GM23338 (cell line): Measurements from ENCODE around the gene OR2V2. TPM values are rescaled to one million over a fixed set of nuclear protein-coding genes. Genes with fewer than 3 reads are reported as not detected.

Source experiments
- ATAC-seq: fragments of 200-7000 bp; cut with Tn5 transposase; 3 replicates; pipeline ENCODE4 v1.9.1; 2020
- DNase-seq: peaks from one replicate; pipeline ENCODE4 v3.0.0-alpha.2; 2015; ENCODE audit warnings: low spot score
- H2AFZ ChIP-seq: fragments of 200-600 bp; sonication (generic); 2 replicates; pipeline ENCODE4 v1.8.0; 2016; ENCODE audit warnings: antibody characterized with exemption, mild to moderate bottlenecking, moderate library complexity
- H3F3A ChIP-seq: fragments of 200-600 bp; sonication (generic); replicated peaks from 2 replicates; pipeline ENCODE4 v1.8.0; 2017; ENCODE audit warnings: antibody characterized with exemption, mixed run types, low read depth
- H3K27ac ChIP-seq: fragments of 200-600 bp; sonication (generic); 2 replicates; pipeline ENCODE4 v1.6.1; 2016; ENCODE audit warnings: low read depth
- H3K27me3 ChIP-seq: fragments of 200-600 bp; sonication (generic); 2 replicates; pipeline ENCODE4 v1.8.0; 2016; ENCODE audit warnings: mild to moderate bottlenecking, mixed run types, moderate library complexity; ENCODE audit not compliant: insufficient read depth
- H3K36me3 ChIP-seq: fragments of 200-600 bp; sonication (generic); 2 replicates; pipeline ENCODE4 v1.8.0; 2016; ENCODE audit warnings: mild to moderate bottlenecking; ENCODE audit not compliant: insufficient read depth
- H3K4me1 ChIP-seq: fragments of 200-600 bp; sonication (generic); 2 replicates; pipeline ENCODE4 v1.8.0; 2016; ENCODE audit warnings: mild to moderate bottlenecking, moderate library complexity; ENCODE audit not compliant: insufficient read depth
- H3K4me2 ChIP-seq: fragments of 200-600 bp; sonication (generic); 2 replicates; pipeline ENCODE4 v1.7.1; 2017; ENCODE audit warnings: mixed run types
- H3K4me3 ChIP-seq: fragments of 200-600 bp; sonication (generic); 2 replicates; pipeline ENCODE4 v1.6.1; 2016; ENCODE audit warnings: mixed run types
- H3K79me2 ChIP-seq: fragments of 200-600 bp; sonication (generic); replicated peaks from 2 replicates; pipeline ENCODE4 v1.8.0; 2017; ENCODE audit warnings: mild to moderate bottlenecking; ENCODE audit not compliant: insufficient read depth
- H3K9me2 ChIP-seq: fragments of 200-600 bp; sonication (generic); 2 replicates; pipeline ENCODE4 v1.8.0; 2017; ENCODE audit not compliant: insufficient read depth
- H4K20me1 ChIP-seq: fragments of 200-600 bp; sonication (generic); replicated peaks from 2 replicates; pipeline ENCODE4 v1.8.0; 2017; ENCODE audit warnings: mild to moderate bottlenecking; ENCODE audit not compliant: insufficient read depth
- H3K27ac Mint-ChIP-seq: 2 replicates; pipeline ENCODE4 v1.8.0; 2020; ENCODE audit warnings: inconsistent platforms, mild to moderate bottlenecking, moderate library complexity, mixed read lengths
- H3K27me3 Mint-ChIP-seq: 3 replicates; pipeline ENCODE4 v1.8.0; 2022; ENCODE audit warnings: low read depth, mild to moderate bottlenecking, moderate library complexity, mixed read lengths, inconsistent platforms; ENCODE audit not compliant: insufficient read depth, poor library complexity
- H3K36me3 Mint-ChIP-seq: 3 replicates; pipeline ENCODE4 v1.8.0; 2021; ENCODE audit warnings: low read depth, mild to moderate bottlenecking, inconsistent platforms, moderate library complexity, mixed read lengths
- H3K4me1 Mint-ChIP-seq: 3 replicates; pipeline ENCODE4 v1.8.0; 2020; ENCODE audit warnings: mild to moderate bottlenecking, inconsistent platforms, mixed read lengths
- H3K4me3 Mint-ChIP-seq: 3 replicates; pipeline ENCODE4 v1.8.0; 2021; ENCODE audit warnings: moderate library complexity, mild to moderate bottlenecking, inconsistent platforms, mixed read lengths
- H3K9me3 Mint-ChIP-seq: 3 replicates; pipeline ENCODE4 v1.8.0; 2020; ENCODE audit warnings: moderate library complexity, mild to moderate bottlenecking, inconsistent platforms, mixed read lengths
- EZH2phosphoT487 ChIP-seq: fragments of 200-600 bp; sonication (generic); IDR thresholded peaks from one replicate; pipeline ENCODE4 v1.8.1; 2018; ENCODE audit warnings: antibody characterized with exemption; ENCODE audit not compliant: unreplicated experiment
- JUNB ChIP-seq: IDR thresholded peaks from one replicate; pipeline ENCODE4 v1.6.1; 2016; ENCODE audit warnings: antibody characterized with exemption; ENCODE audit not compliant: unreplicated experiment
- ZNF114 ChIP-seq: fragments of 250-450 bp; sonication (Bioruptor Pico); IDR thresholded peaks from 2 replicates; pipeline ENCODE4 v1.5.0; 2020; ENCODE audit warnings: mild to moderate bottlenecking, moderate library complexity
- ZNF331 ChIP-seq: fragments of 250-450 bp; sonication (Bioruptor Pico); IDR thresholded peaks from 2 replicates; pipeline ENCODE4 v1.5.0; 2020; ENCODE audit warnings: low read depth, mild to moderate bottlenecking, moderate library complexity
- polyA plus RNA-seq: library from polyadenylated mRNA; unstranded; fragments of >200 nt; fragmentation: Nextera tagmentation; extraction: Ambion mirVana; gene quantifications from 2 replicates; pipeline ENCODE4 v1.2.1, GENCODE V29; 2016
- total RNA-seq: library from RNA; depleted of rRNA; stranded (reverse); fragments of >200 nt; shearing (Covaris generic); gene quantifications from 2 replicates; pipeline ENCODE4 v1.2.3, GENCODE V29; 2014
- TF ChIP-seq, protein P1 (sequence below): fragments of 250-450 bp; sonication (Bioruptor Pico); IDR thresholded peaks from 2 replicates; pipeline ENCODE4 v1.5.0; 2020; ENCODE audit warnings: mild to moderate bottlenecking, moderate library complexity

OR2V2 gene
- total and polyA plus RNA-seq, 2 experiments from 2014 or later, result not detected

DNA sequence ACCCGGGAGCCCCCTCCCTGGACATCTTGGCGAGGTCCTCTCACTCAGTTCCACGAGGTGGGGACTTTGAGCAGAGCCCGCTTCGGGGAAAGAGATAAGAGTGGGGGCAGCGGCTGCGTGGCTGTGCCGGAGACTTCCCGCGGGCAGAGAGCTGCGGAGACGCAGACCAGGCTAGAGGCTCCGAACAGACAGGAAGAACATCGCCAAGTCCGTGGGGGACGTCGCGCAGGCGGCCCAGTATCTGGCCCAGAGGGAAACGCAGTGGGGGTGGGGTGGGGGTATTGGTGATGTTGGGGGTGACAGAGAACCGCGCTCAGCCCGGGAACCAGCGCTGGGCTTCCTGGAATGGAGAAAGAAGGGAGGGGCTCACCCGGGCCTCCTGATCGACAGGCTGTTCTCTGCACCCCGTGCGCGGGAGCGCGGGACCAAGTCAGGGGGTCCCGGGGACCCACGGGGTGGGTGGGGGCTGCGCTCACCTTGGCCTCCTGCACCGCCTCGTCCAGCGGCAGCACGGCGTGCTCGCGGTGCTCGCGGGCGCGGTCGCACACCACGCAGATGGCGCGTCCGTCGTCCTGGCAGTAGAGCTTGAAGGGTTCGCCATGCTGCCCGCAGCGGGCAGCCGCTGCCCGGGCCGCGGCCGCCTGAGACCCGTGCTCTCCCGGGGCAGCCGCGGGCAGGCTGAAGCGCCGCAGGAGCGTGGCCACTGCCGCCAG, 56.9 kb downstream of the OR2V2 start:
- H3F3A ChIP-seq, result peaks cover 16% of the 10 kb centered on the region; the same call in 1 of the 2 replicates
- Mint-ChIP-seq H3K27ac (no peak overlapping the region), H3K27me3 (peaks cover 83% of the 10 kb centered on the region), H3K4me1 (peaks cover 35% of the 10 kb centered on the region), H3K9me3 (peaks cover 20% of the 10 kb centered on the region), H3K36me3 (peaks cover 17% of the 10 kb centered on the region), H3K4me3 (peak overlapping the region; percentile 73)
- peak overlapping the region; percentile 79 for H3K4me3 ChIP-seq
- peaks cover 73% of the 10 kb centered on the region for H3K27me3 ChIP-seq
- no peaks in the 10 kb centered on the region for H3K36me3 ChIP-seq
- H3K27ac ChIP-seq, result no peak overlapping the region
- no peaks in the 10 kb centered on the region for H4K20me1 ChIP-seq
- peaks cover 29% of the 10 kb centered on the region for H3K4me1 ChIP-seq
- H3K79me2 ChIP-seq, result no peaks in the 10 kb centered on the region
- no peaks in the 10 kb centered on the region for H3K9me2 ChIP-seq
- peak; percentile 64 for DNase-seq
- H2AFZ ChIP-seq, result peak overlapping the region; percentile 99
- TF ChIP-seq ZNF114 (CRISPR knock-in tag) (no peak), EZH2phosphoT487 (peak; percentile 23)
- H3K4me2 ChIP-seq, result peak overlapping the region; percentile 91
- peak; percentile 3 for ATAC-seq

DNA sequence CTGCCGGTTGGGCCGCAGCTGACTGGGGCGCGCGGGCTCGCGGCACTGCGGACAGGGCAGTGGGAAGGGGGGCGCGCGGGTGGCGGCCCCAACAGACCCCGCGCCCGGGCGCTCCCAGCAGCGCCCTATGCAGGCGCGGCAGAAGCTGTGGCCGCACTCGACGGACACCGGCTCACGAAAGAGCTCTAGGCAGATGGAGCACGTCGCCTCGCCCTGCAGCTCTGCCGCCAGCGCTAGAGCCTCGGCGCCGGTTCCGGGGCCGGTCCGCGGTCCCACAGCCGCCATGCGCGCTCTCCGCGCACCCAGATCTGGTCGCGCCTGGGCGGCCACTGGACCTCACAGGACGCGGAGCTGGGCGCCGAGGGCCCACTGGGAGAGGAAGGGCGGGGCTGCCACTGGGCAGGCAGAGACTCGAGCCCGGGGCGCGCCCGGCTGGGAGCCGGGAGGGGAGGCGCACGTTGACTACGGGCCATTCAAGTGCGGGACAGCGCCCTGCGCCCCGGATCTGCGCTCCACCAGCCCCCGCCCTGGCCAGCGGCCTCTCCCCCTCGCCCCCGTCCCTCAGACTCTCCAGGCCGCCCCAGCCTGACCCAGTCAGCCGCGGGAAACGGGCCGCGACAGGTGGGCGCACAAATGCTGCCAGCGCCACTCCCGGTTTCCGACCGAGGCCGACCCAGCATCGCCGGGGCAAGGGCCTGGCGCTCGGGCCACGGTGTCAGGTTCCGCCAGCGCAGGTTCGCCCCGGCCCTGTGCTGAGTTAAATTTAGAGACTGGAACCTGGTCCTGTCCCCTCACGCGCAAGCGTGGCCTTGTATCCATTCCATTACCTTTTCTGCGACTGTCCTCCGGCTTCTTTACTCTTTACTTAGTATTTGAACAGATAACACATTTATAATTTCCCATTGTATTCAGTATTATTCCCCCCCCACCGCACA, 57.7 kb downstream of the OR2V2 start, which contains the start of gene TRIM7:
Gene TRIM7 (minus strand): TSS at position 371 of the 935 bp plus-strand sequence. CDS start 86 bp downstream, at position 285.
- H3K4me1 ChIP-seq, result peaks cover 27% of the 10 kb centered on the region
- H3K4me3 Mint-ChIP-seq, result peak within 1 kb of the TSS; percentile 94
- ATAC-seq (peak; percentile 13), DNase-seq (peak; percentile 60)
- H3K4me2 ChIP-seq, result peak within 1 kb of the TSS; percentile 91
- peak within 1 kb of the TSS; percentile 99 for H2AFZ ChIP-seq
- TF ChIP-seq EZH2phosphoT487 (peak; percentile 40), ZNF114 (CRISPR knock-in tag) (no peak), JUNB (no peak), ZNF331 (CRISPR knock-in tag) (no peak)
- TF ChIP-seq, protein P1, sequence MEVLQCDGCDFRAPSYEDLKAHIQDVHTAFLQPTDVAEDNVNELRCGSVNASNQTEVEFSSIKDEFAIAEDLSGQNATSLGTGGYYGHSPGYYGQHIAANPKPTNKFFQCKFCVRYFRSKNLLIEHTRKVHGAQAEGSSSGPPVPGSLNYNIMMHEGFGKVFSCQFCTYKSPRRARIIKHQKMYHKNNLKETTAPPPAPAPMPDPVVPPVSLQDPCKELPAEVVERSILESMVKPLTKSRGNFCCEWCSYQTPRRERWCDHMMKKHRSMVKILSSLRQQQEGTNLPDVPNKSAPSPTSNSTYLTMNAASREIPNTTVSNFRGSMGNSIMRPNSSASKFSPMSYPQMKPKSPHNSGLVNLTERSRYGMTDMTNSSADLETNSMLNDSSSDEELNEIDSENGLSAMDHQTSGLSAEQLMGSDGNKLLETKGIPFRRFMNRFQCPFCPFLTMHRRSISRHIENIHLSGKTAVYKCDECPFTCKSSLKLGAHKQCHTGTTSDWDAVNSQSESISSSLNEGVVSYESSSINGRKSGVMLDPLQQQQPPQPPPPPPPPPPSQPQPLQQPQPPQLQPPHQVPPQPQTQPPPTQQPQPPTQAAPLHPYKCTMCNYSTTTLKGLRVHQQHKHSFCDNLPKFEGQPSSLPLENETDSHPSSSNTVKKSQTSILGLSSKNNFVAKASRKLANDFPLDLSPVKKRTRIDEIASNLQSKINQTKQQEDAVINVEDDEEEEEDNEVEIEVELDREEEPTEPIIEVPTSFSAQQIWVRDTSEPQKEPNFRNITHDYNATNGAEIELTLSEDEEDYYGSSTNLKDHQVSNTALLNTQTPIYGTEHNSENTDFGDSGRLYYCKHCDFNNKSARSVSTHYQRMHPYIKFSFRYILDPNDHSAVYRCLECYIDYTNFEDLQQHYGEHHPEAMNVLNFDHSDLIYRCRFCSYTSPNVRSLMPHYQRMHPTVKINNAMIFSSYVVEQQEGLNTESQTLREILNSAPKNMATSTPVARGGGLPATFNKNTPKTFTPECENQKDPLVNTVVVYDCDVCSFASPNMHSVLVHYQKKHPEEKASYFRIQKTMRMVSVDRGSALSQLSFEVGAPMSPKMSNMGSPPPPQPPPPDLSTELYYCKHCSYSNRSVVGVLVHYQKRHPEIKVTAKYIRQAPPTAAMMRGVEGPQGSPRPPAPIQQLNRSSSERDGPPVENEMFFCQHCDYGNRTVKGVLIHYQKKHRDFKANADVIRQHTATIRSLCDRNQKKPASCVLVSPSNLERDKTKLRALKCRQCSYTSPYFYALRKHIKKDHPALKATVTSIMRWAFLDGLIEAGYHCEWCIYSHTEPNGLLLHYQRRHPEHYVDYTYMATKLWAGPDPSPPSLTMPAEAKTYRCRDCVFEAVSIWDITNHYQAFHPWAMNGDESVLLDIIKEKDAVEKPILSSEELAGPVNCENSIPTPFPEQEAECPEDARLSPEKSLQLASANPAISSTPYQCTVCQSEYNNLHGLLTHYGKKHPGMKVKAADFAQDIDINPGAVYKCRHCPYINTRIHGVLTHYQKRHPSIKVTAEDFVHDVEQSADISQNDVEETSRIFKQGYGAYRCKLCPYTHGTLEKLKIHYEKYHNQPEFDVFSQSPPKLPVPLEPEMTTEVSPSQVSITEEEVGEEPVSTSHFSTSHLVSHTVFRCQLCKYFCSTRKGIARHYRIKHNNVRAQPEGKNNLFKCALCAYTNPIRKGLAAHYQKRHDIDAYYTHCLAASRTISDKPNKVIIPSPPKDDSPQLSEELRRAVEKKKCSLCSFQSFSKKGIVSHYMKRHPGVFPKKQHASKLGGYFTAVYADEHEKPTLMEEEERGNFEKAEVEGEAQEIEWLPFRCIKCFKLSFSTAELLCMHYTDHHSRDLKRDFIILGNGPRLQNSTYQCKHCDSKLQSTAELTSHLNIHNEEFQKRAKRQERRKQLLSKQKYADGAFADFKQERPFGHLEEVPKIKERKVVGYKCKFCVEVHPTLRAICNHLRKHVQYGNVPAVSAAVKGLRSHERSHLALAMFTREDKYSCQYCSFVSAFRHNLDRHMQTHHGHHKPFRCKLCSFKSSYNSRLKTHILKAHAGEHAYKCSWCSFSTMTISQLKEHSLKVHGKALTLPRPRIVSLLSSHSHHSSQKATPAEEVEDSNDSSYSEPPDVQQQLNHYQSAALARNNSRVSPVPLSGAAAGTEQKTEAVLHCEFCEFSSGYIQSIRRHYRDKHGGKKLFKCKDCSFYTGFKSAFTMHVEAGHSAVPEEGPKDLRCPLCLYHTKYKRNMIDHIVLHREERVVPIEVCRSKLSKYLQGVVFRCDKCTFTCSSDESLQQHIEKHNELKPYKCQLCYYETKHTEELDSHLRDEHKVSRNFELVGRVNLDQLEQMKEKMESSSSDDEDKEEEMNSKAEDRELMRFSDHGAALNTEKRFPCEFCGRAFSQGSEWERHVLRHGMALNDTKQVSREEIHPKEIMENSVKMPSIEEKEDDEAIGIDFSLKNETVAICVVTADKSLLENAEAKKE, result no peak
- peaks cover 20% of the 10 kb centered on the region for H3K9me3 Mint-ChIP-seq
- H3K27me3 ChIP-seq, result peaks cover 65% of the 10 kb centered on the region
- peaks cover 75% of the 10 kb centered on the region for H3K27me3 Mint-ChIP-seq
- H3K4me3 ChIP-seq, result peak within 1 kb of the TSS; percentile 79
- no peaks in the 10 kb centered on the region for H4K20me1 ChIP-seq
- H3F3A ChIP-seq, result peaks cover 14% of the 10 kb centered on the region; the same call in 1 of the 2 replicates
- no peaks in the 10 kb centered on the region for H3K9me2 ChIP-seq
- H3K79me2 ChIP-seq, result no peaks in the 10 kb centered on the region
- no peak within 1 kb of the TSS for H3K27ac Mint-ChIP-seq
- H3K36me3 ChIP-seq, result no peaks in the 10 kb centered on the region
- H3K36me3 Mint-ChIP-seq, result peaks cover 17% of the 10 kb centered on the region
- no peak within 1 kb of the TSS for H3K27ac ChIP-seq
- H3K4me1 Mint-ChIP-seq, result peaks cover 29% of the 10 kb centered on the region
